ENCODE data around the gene TSNAX. TPM values are rescaled to one million over a fixed set of nuclear protein-coding genes. Genes with fewer than 3 reads are reported as not detected.

TSNAX gene
- total and polyA plus RNA-seq, 2 of the 8 experiments (the other 6 are each of a cell fraction or from before 2014, with no cell fraction given), result 7.7 to 34.0 TPM

DNA sequence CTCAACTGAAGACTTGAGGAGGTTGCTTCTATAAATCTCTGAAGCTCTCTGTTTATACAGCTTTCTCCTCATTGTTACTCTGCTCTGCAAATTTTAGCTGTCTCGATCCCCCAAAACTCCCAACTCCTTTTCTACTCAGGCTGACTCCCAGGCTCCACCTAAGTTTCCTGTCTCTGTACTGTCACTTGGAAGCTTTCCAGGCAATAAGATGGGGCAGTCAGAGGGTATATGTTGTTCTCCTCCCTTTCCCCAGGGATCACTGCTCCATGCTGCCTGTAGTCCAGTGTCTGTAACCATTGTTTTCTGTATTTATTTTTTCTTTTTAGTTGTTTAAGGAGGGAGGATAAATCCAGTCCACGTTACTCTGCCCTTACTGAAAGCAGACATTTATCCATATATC is 13.4 kb downstream of the TSNAX start (continued):
- no peak for TF ChIP-seq KDM1A (IDR thresholded peaks at IDR 0.05; ENCODE audit: borderline replicate concordance, low read length)
- no peak for TF ChIP-seq POLR2A (IDR thresholded peaks at IDR 0.05; ENCODE audit: control extremely low read depth in 1 of 2, low read depth in 2 of 2, low read length in 2 of 2)
- TF ChIP-seq SAP30 (IDR thresholded peaks at IDR 0.05; ENCODE audit: insufficient read depth, insufficient replicate concordance, low read length), result no peak
